SK-N-SH (cell line): ENCODE results near the gene ATP8A1.

Source experiments
- ELF1 ChIP-seq: IDR thresholded peaks from 2 replicates; pipeline ENCODE4 v1.4.0; 2012
- EP300 ChIP-seq, 2 experiments: IDR thresholded peaks; 2 replicates each; pipeline versions ENCODE4 v1.4.0 to v1.6.1; 2012; ENCODE audit warnings: borderline replicate concordance in 1 of 2, low read depth in 1 of 2, low read length in 1 of 2
- EZH2phosphoT487 ChIP-seq: fragments of 200-600 bp; sonication (generic); IDR thresholded peaks from 2 replicates; pipeline ENCODE4 v1.6.1; 2017; ENCODE audit warnings: low read depth, mixed run types, mild to moderate bottlenecking, antibody characterized with exemption, moderate library complexity, borderline replicate concordance
- GABPA ChIP-seq: IDR thresholded peaks from 2 replicates; pipeline ENCODE4 v1.4.0; 2012; ENCODE audit warnings: low read depth, mild to moderate bottlenecking
- NRF1 ChIP-seq: IDR thresholded peaks from 2 replicates; pipeline ENCODE4 v1.6.1; 2012; ENCODE audit warnings: low read depth, mild to moderate bottlenecking, low read length
- RCOR1 ChIP-seq: fragments of 150-350 bp; IDR thresholded peaks from 2 replicates; pipeline ENCODE4 v1.6.1; 2017; ENCODE audit warnings: antibody characterized with exemption, low read length
- TAF1 ChIP-seq: IDR thresholded peaks from 2 replicates; pipeline ENCODE4 v1.6.1; 2012; ENCODE audit warnings: low read depth, mild to moderate bottlenecking, low read length, moderate library complexity, borderline replicate concordance
- YY1 ChIP-seq: IDR thresholded peaks from 2 replicates; pipeline ENCODE4 v1.4.0; 2012; ENCODE audit warnings: low read depth, mild to moderate bottlenecking
- TF ChIP-seq, protein P1 (sequence below): IDR thresholded peaks from 2 replicates; pipeline ENCODE4 v1.6.1; 2012; ENCODE audit warnings: mild to moderate bottlenecking, low read depth, low read length, moderate library complexity
- TF ChIP-seq, protein P2 (sequence below): IDR thresholded peaks from 2 replicates; pipeline ENCODE4 v1.4.0; 2012; ENCODE audit warnings: low read depth
- TF ChIP-seq, protein P3 (sequence below): fragments of 200-600 bp; sonication (generic); IDR thresholded peaks from 2 replicates; pipeline ENCODE4 v1.6.1; 2017; ENCODE audit warnings: antibody characterized with exemption, mild to moderate bottlenecking, moderate library complexity
- TF ChIP-seq, protein P4 (sequence below): IDR thresholded peaks from 2 replicates; pipeline ENCODE4 v1.4.0; 2012; ENCODE audit warnings: low read depth, borderline replicate concordance
- TF ChIP-seq, protein P5 (sequence below): IDR thresholded peaks from 2 replicates; pipeline ENCODE4; 2012

DNA sequence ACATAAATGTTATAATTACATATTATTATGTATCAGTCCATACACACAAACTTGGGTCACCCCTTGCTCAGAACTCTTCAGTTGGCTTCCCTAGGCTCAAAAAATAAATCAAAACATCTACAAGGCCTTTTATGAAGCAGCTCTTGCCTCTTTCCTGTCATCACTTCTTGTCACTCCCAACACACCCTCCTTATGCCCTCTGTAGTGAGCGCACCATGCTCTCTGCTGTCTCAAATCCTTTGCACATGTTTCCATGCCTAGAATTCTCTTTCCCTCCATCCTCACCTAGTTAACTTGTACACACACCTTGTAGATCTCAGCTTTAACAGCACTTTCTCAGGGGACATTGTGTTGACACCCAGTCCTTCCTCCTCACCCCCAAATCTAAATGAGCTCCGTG, 53.0 kb downstream of the ATP8A1 start:
- TF ChIP-seq, protein P1, sequence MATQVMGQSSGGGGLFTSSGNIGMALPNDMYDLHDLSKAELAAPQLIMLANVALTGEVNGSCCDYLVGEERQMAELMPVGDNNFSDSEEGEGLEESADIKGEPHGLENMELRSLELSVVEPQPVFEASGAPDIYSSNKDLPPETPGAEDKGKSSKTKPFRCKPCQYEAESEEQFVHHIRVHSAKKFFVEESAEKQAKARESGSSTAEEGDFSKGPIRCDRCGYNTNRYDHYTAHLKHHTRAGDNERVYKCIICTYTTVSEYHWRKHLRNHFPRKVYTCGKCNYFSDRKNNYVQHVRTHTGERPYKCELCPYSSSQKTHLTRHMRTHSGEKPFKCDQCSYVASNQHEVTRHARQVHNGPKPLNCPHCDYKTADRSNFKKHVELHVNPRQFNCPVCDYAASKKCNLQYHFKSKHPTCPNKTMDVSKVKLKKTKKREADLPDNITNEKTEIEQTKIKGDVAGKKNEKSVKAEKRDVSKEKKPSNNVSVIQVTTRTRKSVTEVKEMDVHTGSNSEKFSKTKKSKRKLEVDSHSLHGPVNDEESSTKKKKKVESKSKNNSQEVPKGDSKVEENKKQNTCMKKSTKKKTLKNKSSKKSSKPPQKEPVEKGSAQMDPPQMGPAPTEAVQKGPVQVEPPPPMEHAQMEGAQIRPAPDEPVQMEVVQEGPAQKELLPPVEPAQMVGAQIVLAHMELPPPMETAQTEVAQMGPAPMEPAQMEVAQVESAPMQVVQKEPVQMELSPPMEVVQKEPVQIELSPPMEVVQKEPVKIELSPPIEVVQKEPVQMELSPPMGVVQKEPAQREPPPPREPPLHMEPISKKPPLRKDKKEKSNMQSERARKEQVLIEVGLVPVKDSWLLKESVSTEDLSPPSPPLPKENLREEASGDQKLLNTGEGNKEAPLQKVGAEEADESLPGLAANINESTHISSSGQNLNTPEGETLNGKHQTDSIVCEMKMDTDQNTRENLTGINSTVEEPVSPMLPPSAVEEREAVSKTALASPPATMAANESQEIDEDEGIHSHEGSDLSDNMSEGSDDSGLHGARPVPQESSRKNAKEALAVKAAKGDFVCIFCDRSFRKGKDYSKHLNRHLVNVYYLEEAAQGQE: no peak
- TF ChIP-seq, protein P2, sequence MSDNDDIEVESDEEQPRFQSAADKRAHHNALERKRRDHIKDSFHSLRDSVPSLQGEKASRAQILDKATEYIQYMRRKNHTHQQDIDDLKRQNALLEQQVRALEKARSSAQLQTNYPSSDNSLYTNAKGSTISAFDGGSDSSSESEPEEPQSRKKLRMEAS: no peak
- TF ChIP-seq NRF1: no peak
- TF ChIP-seq, protein P3, sequence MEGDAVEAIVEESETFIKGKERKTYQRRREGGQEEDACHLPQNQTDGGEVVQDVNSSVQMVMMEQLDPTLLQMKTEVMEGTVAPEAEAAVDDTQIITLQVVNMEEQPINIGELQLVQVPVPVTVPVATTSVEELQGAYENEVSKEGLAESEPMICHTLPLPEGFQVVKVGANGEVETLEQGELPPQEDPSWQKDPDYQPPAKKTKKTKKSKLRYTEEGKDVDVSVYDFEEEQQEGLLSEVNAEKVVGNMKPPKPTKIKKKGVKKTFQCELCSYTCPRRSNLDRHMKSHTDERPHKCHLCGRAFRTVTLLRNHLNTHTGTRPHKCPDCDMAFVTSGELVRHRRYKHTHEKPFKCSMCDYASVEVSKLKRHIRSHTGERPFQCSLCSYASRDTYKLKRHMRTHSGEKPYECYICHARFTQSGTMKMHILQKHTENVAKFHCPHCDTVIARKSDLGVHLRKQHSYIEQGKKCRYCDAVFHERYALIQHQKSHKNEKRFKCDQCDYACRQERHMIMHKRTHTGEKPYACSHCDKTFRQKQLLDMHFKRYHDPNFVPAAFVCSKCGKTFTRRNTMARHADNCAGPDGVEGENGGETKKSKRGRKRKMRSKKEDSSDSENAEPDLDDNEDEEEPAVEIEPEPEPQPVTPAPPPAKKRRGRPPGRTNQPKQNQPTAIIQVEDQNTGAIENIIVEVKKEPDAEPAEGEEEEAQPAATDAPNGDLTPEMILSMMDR: no peak
- no peak for TF ChIP-seq GABPA
- TF ChIP-seq, protein P4, sequence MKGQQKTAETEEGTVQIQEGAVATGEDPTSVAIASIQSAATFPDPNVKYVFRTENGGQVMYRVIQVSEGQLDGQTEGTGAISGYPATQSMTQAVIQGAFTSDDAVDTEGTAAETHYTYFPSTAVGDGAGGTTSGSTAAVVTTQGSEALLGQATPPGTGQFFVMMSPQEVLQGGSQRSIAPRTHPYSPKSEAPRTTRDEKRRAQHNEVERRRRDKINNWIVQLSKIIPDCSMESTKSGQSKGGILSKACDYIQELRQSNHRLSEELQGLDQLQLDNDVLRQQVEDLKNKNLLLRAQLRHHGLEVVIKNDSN: no peak
- no peak for TF ChIP-seq ELF1
- TF ChIP-seq EP300 (IDR thresholded peaks at IDR 0.05; ENCODE audit: borderline replicate concordance in 1 of 2, low read depth in 1 of 2, low read length in 1 of 2): no peak
- no peak for TF ChIP-seq EZH2phosphoT487
- no peak for TF ChIP-seq YY1
- no peak for TF ChIP-seq RCOR1
- TF ChIP-seq TAF1: no peak
- TF ChIP-seq, protein P5, sequence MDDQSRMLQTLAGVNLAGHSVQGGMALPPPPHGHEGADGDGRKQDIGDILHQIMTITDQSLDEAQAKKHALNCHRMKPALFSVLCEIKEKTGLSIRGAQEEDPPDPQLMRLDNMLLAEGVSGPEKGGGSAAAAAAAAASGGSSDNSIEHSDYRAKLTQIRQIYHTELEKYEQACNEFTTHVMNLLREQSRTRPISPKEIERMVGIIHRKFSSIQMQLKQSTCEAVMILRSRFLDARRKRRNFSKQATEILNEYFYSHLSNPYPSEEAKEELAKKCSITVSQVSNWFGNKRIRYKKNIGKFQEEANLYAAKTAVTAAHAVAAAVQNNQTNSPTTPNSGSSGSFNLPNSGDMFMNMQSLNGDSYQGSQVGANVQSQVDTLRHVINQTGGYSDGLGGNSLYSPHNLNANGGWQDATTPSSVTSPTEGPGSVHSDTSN: no peak
